Left colon (tissue), 2 donors: ENCODE data around the gene ACTL8. TPM values are rescaled to one million over a fixed set of nuclear protein-coding genes. Genes with fewer than 3 reads are reported as not detected.

ENCODE experiments used
- ATAC-seq: fragments of 200-7000 bp; cut with Tn5 transposase; one replicate; pipeline ENCODE4 v1.9.1; 2020; ENCODE audit warnings: mild to moderate bottlenecking, moderate library complexity
- DNase-seq, 2 donors: peaks; one replicate each; pipeline ENCODE4 v3.0.0-alpha.2; 2020
- intact Hi-C, 2 donors: fragments of 100-400 bp; cut with DNase I in 1 of 2; cut with micrococcal nuclease in 1 of 2; formaldehyde crosslinking; loops; one replicate each; pipeline versions ENCODE4 v1.11.2 to v1.14.0; 2022; cut with DNase I, micrococcal nuclease
- total RNA-seq, 2 donors: library from RNA; stranded (reverse); fragmentation: NEBNext Ultra II Directional; extraction: Animal tissue kit (Norgen Biotek cat#: 25700); gene quantifications; one replicate each; pipeline ENCODE4 v1.2.1, GENCODE V29; 2021
- donor health status: DM: no; HTN: no; CAD: no.
- donor health status: DM: yes; HTN: yes; CAD: no.

Gene ACTL8
- total RNA-seq, 2 donors from 2014 or later: 0.21 TPM; not detected in 1

DNA sequence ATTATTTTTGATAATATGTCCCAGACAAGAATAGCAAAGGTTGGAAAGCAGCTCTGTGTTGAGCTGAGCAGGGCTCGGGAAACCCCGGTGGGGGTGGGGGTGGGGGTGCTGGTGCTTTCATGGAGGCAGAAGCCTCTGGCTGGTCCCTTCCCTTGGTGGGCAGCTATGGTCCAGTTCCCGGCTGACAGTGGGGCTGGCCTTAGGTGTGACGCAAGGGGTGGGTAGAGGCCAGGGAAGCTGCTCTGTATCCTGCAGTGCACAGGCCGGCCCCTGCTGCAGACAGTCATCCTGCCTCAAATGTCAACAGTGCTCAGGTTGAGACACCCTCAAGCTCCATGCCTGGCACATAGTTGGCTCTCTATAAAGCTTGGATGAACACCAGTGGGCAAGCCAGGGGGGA is 8.9 kb downstream of the ACTL8 start:
- no peak for ATAC-seq
- intact Hi-C loops: no loop called here
- DNase-seq: no peak

DNA sequence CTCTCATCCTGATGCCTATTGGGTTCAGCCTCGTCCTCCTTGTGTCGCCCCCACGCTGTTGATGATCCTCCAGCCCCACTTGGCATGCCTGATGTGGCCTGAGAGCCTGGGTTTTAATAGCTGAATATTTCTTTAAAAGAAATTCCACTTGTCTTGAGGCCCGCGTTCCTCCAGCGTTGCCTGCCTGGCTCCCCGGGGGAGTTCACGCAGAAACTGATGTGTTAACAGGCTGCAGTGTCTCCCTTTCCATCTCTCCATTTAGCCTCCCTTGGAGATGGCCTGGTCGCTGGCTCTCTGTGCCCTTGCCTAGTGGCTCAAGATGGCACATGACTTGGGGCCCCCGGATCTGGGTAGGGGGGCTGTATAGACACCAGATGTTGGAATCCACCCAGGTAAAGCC is 9.5 kb downstream of the ACTL8 start:
- no peak for DNase-seq
- no peak for ATAC-seq
- intact Hi-C loops: no loop called here

DNA sequence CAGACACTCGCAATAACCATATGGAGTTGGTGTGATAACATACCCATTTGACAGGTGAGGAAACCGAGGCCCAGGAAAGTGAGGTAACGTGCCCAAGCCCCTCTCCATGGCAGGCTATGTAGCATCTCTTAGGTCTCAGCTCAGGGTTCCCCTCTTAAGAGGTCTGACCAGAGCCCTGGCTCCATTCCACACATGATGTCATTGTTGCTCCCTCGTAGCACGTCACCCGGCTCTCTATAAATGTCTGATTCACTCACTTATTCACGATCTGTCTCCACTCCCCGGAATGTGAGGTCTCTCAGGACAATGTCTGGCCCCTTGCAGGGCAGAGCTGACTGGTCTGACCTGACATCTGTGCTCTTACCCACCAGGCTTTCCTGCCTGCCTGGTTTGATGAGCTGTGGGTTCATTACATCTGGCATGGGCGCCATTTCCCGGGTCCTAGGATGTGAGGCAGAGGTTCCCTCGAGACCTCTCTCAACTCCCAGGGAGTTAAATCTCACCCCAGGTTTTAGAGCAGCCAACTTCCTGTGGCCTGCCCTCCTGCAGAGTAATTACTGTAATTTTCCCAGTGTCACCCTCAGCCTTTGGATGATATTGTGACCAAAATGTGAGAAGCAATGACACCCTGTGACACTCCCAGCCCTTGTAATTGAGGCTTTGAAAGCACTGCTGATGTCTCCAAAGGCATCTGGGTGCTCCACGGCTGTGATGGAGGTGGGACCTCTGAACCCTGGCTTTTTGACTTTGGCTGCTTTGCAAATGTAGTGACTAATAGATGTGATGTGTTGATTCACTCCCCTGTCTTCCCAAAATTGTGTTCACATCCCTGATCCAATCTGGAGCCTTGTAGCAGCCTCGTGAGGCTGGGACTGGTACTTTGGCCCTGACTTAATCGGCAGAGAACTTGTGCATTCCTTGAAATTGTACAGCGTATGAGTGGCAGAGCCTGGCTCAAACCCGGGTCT is 10.6 kb downstream of the ACTL8 start:
- no peak for ATAC-seq
- intact Hi-C loops: no loop called here
- peak in 1 of 2 donors; percentile 10 for DNase-seq

- ATAC-seq (no peak), DNase-seq (peak; percentile 8 to 35)
- intact Hi-C loops: no loop called here
These were observed 13.6 kb downstream of the ACTL8 start for GRCh38 chr1:17768651-17769241.

DNA sequence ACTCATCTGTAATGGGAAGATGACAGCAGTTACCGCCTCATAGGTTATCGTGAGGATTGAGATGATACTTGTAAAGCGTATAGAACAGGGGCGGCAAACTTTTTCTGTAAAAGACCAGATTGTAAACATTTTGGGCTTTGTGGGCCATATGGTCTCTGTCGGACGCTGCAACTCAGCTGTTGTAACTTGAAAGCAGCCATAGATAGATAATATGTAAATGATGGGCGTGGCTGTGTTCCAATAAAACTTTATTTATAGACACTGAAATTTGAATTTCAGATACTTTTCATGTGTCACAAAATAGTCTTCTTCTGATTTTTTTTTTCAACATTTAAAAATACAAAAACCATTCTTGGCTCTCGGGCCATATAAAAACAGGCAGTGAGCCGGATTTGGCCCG is 15.8 kb downstream of the ACTL8 start:
- intact Hi-C loops: no loop called here

DNA sequence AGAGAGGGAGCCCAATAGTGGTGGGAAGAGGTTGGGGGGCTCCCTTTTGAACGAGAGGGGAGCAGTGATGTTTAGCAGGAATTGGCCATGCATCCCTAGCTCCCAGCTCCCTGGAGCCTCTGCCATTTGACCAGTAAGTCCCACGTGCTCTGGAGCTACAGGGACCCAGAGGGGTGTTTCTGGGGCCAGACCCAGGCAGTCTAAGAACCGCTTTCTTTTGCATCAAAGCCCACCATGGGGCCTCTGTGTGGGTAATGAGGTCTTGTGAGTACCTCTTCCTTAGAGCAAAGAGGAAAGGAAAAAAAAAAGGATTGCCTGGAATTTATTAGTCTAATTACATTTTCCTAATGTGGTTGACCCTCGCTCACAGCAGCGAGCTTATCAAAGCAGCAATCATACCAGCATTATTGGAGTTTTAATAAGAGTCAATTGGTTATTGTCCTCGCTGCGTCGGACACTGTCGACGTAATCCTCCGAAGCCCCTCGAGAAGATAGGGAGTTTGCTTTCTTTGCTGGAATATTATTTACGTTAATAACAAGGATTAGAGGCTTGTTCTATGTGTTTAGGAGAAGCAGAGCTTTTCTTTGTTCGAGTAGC is 17.6 kb downstream of the ACTL8 start:
- ATAC-seq: no peak
- intact Hi-C loops: no loop called here

More for the DNA sequence above, 15.8 kb downstream of the ACTL8 start:
- DNase-seq: no peak
- ATAC-seq: no peak

GRCh38 chr1:17773591-17774326 is 18.6 kb downstream of the ACTL8 start:
- DNase-seq (no peak), ATAC-seq (no peak)
- intact Hi-C loops: no loop called here

More for the DNA sequence above, 17.6 kb downstream of the ACTL8 start:
- DNase-seq: no peak

DNA sequence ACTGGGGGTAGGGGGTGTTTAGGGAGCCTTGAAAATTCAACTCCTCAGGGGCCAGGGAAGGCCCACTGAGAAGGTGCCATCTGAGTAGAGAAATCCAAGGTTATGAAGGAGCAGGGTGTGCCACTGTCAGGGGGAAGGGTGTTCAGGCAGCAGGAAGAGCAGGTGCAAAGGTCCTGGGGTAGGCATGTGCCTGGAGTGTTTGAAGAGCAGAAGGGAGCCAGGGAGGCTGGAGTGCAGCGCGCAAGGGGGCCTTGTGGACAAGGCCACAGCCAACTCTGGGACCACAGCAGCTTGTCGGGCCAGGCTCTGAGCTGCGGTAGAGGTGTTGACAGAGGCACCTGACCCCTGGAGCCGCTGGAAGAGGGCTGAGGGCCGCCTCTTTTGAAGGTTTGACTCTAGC is 19.3 kb downstream of the ACTL8 start:
- no peak for ATAC-seq
- DNase-seq: no peak
- intact Hi-C loops: no loop called here

GRCh38 chr1:17775796-17776195 is 20.7 kb downstream of the ACTL8 start:
- no peak for ATAC-seq
- no peak for DNase-seq
- intact Hi-C loops: no loop called here

GRCh38 chr1:17776426-17776825 is 21.3 kb downstream of the ACTL8 start:
- ATAC-seq: no peak
- intact Hi-C loops: no loop called here
- no peak for DNase-seq

DNA sequence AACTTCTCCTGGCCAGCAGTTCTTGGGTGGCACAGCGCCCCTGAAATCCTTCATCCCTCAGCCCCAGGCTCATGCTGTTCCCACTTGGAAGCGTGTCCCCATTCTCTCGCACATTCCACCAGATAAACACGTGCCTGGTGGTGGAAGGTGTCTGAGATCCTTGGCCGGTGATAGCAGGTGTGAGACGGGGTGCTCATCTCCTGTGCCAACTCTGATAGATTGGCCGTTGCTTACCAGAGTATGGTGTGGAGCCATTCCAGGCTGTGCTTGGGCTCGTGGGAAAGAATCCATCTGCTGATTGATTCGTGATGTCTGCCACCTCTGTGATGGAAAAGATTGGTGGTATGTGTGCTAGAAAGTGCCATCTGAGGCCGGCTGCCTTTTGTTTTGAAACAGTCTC is 22.2 kb downstream of the ACTL8 start:
- ATAC-seq (no peak), DNase-seq (no peak)
- intact Hi-C loops: no loop called here

- DNase-seq (no peak), ATAC-seq (no peak)
- intact Hi-C loops: no loop called here
These were observed 22.7 kb downstream of the ACTL8 start for GRCh38 chr1:17777818-17778217.

- intact Hi-C loops: no loop called here
- ATAC-seq (no peak), DNase-seq (no peak)
These were observed 25.8 kb downstream of the ACTL8 start for GRCh38 chr1:17780916-17781315.

GRCh38 chr1:17789926-17790325 is 34.8 kb downstream of the ACTL8 start:
- ATAC-seq (no peak), DNase-seq (no peak)
- intact Hi-C loops: no loop called here

DNA sequence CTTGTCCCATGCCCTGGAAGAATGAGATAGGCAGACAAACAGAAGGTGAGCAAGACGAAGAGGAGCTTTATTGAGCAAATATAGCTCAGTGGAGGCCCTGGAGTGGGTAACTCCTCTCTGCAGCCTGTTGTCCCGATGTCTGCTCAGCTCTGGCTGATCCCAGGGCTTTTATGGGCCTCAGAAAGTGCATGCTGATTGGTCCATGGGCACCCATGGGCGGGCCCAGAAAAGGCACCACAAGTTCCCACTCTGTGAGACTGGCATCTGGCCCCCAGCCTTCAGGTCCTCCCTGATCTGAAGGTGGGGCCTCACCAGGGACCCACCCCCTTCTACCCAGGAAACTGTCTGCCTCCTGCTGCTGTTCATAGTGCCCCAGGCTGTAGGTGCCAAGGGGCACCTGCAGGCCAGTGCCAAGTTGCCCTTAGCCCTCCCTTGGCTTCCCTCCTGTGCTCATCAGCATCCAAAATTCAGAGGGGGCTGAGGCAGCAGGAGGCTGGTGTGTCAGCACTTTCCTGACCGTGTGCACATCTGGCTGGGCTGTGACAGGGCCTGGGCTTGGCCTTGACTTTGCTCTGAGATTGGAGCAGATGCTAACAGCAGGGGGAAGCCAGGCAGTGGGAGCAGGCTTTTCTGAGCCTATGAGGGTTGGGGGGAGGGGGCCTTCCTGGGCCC is 35.4 kb downstream of the ACTL8 start:
- no peak for DNase-seq
- no peak for ATAC-seq
- intact Hi-C loops: no loop called here

- no peak for DNase-seq
- intact Hi-C loops: no loop called here
- no peak for ATAC-seq
These were observed 35.9 kb downstream of the ACTL8 start for GRCh38 chr1:17791055-17791390.

DNA sequence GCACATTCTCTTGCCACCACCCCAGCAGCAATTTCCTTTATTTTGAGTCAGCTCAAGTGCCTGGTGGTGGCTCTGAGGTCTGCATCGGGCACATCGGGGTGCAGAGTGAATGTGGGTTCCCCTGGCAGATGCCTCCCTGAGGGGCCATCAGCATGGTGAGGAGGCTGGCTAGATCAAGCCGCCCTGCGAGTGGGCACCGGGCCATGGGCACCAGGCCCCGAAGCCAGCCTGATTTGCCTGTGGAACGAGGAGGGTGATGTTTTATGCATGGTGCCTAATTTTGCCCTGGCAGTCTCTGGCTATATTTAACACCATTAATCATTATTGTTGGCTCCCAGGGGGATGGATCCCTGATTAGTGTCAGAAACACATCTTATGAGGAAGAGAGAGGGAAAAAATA is 36.3 kb downstream of the ACTL8 start:
- intact Hi-C loops: no loop called here
- DNase-seq: no peak
- ATAC-seq: no peak

DNA sequence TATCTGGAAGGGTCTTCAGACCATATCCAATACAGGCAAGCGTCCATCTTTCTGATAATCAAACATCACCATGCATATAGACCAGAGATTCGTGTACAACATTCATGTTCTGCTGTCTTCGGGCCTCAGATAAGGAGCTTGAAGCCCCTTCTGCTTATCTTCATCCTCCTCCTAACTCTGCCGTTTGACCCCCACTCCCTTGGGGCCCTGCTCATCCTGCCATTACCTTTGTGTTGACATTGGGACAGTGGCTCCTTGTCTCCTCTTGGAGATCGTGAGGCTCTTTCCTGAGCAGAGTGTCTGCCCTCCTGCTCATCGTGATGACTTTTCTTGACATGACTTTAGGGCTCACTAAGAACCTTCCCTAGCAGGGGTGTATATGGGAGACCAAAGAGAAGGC is 37.3 kb downstream of the ACTL8 start:
- intact Hi-C loops: no loop called here
- DNase-seq (no peak), ATAC-seq (no peak)
